ELF-1 (cell line): ENCODE results near the gene SGCG.
"Not testable (repeated sequence)": the region's sequence is repeated elsewhere in the genome, so short reads cannot be mapped to it uniquely, and the experiment has no call there.

Source experiments
- DNase-seq: peaks from one replicate; pipeline ENCODE4 v3.0.0-alpha.2; 2016; ENCODE audit warnings: low read depth, low spot score

Gene SGCG

DNA sequence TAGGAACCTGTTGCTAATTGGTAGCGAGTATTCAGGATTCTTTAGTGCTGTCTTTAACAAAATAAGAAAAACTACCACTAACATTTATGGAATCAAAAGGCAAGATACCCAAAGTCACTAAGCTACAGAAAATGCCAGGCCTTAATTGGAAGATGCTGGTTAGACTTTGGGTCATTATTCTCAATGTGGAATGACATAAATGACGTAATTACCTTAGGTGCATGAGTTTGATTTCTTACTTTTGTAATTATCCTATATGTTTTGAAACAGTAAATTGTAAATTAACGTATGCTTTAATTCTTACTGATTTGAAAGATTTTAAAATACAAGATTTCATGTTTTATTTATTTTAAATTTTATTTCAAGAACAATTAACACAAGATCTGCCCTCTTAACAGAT, 25.0 kb downstream of the SGCG start:
- DNase-seq = no peak

DNA sequence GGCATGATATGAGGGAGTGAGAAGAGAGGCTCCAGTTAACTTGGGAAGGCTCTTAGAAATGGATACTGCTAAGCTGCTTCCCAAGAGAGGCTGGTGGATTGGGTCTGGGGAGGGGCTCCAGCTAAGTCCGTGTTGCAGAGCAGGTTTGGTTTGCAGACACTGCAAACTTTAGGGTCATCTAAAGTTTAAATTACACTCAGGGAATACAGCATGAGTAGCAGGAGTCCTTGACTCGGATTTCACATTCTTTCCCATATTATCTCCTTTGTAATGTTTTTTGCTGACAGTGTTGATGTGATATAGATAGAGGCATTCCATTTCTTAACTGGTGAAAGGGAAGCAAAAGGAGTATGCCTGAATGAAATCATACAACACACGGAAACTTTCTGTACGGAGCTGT, 31.9 kb downstream of the SGCG start:
- DNase-seq = peak; percentile 41

GRCh38 chr13:23231241-23231640, 50.5 kb downstream of the SGCG start:
- DNase-seq = no peak

DNA sequence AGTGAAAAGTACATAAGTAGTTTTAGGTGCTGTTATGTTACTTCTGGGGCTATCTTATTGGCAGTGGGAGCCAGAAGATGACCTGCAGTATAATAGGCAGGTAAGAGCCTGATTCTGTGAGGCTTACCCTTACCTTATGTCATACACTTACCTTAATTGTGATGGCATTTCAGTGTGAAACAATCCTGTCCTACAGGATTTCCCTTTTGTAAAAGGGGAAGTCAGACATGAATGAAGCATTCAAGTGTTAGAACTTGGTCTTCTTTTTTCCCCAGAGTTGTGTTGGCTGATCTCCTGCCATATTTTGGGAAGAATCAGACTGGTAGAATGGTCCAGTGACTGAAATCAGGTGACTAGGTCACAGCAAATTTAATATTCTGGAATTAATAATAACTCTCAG, 55.2 kb downstream of the SGCG start:
- no peak for DNase-seq

DNA sequence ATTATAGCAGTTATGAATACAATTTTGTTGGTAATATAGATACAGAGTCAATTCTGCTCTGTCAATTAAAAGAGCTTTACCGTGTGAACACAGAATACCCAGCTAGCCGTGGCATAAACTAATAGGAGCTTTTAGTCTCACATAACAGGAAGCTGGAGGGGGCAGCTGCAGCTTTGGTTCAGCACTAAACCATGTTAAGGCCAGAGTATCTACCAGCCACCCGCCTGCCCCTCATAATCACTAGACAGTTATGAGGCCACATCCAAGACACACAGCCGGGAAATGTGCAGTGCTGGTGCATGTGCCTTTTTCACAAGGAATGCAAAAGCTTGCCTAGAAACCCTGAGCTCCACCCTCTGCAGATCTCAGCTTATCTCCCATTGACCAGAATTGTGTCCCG, 62.3 kb downstream of the SGCG start:
- DNase-seq = no peak

- not testable (repeated sequence) for DNase-seq
Measured at GRCh38 chr13:23248410-23248809, 67.6 kb downstream of the SGCG start.

DNA sequence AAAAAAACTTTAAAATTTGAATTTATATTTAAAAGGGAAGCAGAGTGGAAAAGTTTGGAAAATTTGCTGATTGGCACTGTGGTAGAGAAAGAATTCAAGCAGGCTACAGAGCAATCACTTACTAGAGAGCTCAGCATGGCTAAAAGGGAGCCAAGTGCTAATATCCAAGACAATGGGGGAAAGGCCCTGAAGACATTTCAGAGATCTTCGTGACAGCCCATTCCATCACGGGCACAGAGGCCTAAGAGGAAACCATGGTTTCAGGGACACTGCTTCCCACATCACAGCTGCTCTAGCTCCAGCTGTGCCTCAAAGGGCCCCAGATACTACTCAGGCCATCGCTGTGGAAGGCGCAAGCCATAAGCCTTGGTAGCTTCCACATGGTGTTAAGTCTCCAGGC, 73.7 kb downstream of the SGCG start:
- DNase-seq = peak; percentile 65

DNA sequence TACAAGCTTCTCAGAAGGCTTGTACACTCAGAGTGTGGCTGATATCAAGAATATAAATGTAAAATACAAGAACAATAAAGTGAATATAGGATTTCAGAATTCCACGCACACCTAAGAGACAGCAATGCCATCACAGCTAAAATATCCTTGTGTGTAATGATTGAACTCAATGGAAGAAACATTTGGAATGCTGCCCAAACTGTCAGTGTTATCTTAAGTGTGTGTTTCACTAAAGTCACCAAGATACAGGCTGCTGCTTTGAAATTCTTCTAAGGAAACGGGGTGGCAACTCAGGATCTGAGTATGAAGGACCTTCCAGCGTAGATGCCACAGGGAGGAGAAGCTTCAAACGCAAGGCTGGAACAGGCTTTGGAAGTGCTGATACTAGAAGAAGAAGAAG, 86.8 kb downstream of the SGCG start:
- DNase-seq = no peak

- no peak for DNase-seq
Measured at GRCh38 chr13:23268441-23268840, 87.7 kb downstream of the SGCG start.

DNA sequence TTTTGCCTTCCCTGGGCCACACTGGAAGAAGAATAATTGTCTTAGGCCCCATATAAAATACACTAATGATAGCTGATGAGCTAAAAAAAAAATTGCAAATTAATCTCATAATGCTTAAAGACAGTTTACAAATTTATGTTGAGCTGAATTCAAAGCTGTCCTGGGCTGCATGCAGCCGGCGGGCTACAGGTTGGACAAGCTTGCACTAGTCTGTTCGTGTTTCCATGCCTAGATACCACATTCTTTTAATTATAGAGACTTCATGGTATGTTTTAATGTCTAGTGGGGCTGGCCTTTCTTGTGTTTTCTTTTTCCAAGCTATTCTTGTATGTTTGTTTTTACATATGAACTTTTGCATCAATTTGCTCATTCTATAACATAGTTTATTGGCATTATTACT, 90.6 kb downstream of the SGCG start:
- no peak for DNase-seq

DNA sequence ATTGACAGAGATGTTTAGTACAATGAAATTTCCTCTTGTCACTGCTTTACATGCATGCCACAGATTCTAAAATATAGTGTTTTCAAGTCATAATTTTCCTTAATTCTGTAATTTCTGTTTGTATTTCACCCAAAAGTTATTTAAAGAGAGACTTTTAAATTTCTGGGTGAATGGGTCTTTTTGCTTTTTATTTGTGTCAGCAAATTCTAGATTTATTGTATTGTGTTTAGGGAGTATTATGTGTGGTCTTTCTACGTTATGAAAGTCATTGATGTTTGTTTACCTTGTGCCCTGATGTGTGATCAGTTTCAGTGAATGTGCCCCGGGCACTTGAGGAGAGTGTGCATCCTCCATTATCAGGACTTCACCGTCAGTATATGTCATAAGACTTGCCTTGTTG, 92.7 kb downstream of the SGCG start:
- DNase-seq = no peak

DNA sequence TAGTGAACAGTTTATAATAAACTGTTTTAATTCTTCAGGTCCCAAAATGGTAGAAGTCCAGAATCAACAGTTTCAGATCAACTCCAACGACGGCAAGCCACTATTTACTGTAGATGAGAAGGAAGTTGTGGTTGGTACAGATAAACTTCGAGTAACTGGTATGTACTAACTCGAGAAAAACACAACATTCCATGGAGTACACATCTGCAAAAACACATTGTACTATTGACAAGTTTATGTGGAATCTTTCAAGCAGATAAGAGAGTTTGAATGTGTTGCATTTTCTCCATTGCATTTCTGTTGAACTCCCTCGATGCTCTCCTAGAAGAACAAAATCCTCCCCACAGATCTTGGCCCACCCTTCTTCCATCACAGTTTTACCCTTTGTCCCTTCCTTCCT, 98.5 kb downstream of the SGCG start:
- no peak for DNase-seq

GRCh38 chr13:23288564-23288963, 107.8 kb downstream of the SGCG start:
- no peak for DNase-seq

GRCh38 chr13:23288995-23289394, 108.2 kb downstream of the SGCG start:
- DNase-seq = no peak

- DNase-seq = no peak
Measured at GRCh38 chr13:23289917-23290357, 109.2 kb downstream of the SGCG start.

DNA sequence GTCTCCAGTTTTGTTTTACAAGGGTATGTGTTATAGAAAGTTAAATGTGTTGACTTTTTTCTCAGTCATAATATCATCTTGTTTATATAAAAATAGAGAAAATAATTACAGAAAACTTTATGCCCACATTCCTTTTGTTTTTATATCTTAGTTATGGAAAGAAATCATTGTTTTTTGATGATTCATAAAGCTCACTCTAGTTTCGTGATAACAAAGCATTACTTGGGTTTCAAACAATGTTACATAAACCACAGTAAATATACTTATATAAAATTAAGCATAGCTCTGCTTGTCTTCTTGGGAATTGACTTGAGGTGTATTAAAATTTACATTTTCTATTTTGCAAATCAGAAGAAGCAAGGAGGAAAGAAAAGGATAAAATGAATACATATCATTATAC, 111.8 kb downstream of the SGCG start:
- no peak for DNase-seq

- not testable (repeated sequence) for DNase-seq
Measured at GRCh38 chr13:23314837-23315236, 134.1 kb downstream of the SGCG start.

- no peak for DNase-seq
Measured at GRCh38 chr13:23319883-23320224, 139.1 kb downstream of the SGCG start.

DNA sequence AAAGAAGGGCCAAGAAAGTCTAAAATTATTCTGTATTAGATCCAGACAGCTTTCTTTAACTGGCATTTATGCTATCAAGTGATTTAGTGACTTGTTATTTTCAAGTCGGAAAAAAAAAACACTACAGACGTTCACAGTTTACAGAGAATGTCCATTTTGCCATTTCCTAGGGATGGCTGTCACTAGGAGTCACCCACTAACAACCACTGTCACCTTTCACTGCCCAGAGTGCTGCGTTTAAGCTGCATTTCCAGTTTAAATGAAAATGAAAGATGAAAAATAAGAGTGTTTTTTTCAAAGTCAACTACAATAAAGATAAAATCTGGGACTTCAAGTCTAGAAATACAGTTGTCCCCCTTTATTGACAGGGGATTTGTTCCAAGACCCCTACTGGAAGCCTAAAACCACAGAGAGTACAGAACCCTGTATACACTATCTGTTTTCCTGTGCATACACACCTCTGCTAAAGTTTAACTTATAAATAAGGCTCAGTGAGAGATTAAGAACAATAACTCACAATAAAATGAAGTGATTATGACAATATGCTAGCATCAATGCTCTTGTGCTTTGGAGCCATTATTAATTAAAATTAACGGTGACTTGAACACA, 140.3 kb downstream of the SGCG start:
- DNase-seq = no peak

DNA sequence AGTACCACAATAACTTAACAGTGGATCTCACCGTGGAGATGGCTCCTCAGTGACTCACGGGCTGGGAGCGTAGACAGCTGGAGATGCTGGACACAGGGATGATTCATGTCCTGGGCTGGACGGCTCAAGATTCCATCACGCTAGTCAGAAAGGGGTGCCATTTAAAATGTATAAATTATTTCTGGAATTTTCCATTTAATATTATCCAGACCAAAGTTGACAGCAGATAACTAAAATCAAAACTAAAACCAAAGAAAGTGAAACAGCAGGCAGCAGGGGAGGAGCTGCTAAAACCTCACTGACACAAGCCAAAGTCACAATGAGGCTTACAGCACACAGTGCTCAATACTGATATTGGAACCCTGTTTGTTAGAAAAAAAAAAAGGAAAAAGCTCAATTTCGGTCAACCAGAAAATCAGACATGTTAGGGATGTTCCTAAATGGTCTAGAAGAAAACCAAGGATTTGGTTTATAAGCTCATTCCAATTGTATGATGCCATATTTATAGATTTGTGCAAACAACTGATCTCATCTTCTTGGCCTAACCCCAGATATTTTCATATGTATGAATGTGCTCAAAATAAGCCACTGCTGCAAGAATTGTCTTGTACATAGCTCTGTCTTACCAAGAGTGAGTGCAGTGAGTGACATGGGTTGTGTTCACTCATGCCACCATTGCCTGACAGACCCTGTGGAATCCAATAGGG, 140.9 kb downstream of the SGCG start:
- DNase-seq = no peak

DNA sequence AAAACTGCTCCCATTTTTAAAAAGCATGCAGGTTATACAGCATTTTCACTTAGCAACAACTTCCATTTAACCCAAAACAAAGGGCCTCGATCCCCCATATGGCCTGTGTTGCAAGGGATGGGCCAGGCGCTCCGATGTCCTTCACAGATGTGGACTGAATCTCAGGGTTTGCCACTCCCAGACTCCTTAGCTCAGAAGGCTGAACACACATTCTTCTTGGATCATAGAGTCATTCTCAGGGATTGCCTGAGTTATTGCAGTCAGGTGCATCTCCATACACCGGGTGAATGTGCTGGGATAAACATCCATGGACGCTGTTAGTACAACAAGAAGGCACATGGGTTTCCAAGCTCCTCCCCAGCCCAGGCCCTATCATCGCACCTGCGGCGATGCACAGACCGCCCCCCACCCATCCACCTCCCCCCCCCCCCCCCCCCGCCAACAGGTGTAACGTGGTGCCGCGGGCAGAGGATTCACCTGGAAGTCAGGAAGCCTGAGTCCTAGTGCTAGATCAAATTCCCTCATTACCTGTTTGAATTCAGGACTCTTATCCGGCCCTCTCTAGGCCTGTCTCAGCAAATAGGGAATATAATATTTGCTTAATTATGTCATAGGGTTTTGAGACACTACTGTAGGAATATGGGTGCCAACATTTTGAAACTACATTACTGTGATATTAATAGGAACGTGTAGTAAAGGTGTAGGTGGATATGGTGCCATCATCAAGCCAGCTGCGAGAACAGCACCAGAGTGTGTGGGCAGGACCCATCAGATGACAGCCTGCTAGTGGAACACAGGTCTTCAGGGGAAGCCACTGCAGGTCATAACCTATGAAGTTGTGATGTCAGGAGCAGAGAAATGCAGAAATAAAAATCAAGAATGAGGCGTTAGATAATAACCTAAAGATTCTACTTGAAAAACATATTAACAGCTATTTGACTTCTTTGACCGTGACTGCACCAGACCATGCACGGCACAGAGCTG, 141.9 kb downstream of the SGCG start:
- no peak for DNase-seq

DNA sequence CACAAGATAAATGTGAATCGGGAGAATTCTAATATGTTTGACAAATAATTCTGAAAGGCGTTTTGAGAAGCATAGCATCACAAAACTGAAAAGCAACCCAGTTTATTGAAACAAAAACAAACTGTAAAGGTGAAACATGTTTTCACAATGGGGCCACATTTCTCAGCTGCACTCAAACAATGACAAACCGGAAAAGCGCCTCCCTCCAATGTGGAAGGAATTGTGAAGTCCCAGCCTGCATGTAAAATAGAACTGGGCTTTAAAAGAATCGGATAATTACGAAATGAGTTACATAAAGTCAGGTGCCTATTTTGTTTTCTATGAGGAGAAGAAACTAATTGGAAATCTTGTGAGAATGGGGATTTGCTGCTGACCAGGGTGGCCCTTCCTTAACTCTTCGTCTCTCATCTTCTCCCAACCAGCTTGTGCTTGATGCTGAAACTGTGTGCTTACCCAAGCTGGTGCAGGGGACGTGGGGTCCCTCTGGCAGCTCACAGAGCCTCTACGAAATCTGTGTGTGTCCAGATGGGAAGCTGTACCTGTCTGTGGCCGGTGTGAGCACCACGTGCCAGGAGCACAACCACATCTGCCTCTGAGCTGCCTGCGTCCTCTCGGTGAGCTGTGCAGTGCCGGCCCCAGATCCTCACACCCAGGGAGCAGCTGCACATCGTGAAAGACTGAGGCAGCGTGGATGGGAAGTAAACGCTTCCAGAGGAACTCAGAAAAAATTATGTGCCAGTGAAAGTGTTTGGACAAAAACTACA, 143.3 kb downstream of the SGCG start:
- peak; percentile 7 for DNase-seq
